Measurements from ENCODE around the gene CYP2S1.
"Not testable (repeated sequence)": the region's sequence is repeated elsewhere in the genome, so short reads cannot be mapped to it uniquely, and the experiment has no call there.

Gene CYP2S1, protein sequence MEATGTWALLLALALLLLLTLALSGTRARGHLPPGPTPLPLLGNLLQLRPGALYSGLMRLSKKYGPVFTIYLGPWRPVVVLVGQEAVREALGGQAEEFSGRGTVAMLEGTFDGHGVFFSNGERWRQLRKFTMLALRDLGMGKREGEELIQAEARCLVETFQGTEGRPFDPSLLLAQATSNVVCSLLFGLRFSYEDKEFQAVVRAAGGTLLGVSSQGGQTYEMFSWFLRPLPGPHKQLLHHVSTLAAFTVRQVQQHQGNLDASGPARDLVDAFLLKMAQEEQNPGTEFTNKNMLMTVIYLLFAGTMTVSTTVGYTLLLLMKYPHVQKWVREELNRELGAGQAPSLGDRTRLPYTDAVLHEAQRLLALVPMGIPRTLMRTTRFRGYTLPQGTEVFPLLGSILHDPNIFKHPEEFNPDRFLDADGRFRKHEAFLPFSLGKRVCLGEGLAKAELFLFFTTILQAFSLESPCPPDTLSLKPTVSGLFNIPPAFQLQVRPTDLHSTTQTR

DNA sequence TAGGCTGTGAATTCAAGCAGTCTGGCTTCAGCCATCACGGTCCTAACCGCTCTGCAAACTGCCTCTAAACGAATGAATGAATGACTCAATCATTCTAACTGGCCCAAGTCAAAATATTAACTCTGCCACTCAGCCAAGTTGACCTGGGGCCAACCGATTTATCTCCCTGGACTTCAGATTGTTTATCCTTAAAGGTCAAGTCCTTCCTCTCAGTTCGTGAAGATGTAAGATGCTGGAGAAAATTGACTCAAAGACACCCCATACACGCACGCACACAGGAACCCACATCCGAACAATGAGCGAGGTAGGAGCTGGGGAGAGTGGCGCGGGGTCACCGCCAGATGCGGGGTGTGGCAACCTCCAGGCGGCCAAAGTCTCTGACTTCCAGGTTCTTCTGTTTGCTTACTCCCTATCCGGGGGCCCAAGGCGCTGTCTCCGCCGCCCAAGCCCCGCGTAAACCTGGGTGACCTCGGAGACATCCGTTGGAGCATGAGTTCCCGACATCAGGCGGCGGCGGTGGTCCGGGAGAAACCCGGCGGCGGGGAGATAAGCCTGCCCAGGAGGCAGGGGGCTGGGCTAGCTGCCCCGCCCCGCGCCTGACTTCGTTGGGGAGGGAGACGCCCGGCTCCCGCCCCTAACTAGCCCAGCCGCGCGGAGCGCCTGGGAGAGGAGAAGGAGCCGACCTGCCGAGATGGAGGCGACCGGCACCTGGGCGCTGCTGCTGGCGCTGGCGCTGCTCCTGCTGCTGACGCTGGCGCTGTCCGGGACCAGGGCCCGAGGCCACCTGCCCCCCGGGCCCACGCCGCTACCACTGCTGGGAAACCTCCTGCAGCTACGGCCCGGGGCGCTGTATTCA lies at the start of gene CYP2S1:
TSS of gene CYP2S1 (plus strand) at position 646 of the 856 bp plus-strand sequence. CDS start at position 692, 46 bp downstream.
- no peak for DNase-seq (ENCODE audit: low read depth)

DNA sequence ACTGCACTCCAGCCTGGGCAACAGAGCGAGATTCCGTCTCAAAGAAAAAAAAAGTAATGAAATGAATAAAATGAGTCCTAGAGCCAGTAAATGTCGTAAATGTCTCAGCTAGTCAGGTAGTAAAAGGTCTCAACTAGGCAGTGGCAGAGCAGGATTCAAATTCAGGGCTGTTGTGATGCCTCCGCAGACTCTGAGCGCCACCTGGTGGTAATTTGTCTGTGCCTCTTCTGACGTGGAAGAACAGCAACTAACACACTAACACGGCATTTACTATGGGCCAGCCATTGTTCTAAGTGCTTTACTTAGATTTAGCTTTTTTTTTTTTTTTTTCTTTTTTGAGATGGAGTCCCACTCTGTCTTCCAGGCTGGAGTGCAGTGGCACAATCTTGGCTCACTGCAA lies 48.6 kb upstream of the CYP2S1 start:
- peak; percentile 77 for DNase-seq (ENCODE audit: low read depth)

DNA sequence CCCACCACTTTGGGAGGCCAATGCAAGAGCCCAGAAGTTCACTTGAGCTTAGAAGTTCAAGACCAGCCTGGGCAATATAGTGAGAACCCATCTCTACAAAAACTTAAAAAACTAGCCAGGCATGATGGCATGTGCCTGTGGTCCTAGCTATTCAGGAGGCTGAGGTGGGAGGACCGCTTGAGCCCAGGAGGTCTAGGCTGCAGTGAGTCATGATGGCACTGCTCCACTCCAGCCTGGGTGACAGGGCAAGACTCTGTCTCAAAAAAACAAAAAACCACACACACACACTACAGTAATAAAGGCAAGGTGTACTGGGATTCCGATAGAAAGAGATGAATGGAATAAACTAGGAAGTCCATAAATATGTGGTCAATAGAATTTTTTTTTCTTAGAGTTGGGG lies 43.2 kb upstream of the CYP2S1 start:
- no peak for DNase-seq (ENCODE audit: low read depth)

DNA sequence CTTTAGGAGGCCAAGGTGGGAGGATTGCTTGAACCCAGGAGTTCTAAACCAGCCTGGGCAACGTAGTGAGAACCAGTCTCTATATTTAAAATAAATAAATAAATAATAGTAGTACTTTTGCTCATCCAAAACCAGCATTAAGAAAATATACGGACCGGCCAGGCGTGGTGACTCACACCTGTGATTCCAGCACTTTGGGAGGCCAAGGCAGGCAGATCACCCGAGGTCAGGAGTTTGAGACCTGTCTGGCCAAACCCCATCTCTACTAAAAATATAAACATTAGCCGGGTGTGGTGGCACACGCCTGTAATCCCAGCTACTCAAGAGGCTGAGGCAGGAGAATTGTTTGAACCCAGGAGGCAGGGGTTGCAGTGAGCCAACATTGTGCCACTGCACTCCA lies 42.0 kb upstream of the CYP2S1 start:
- not testable (repeated sequence) for DNase-seq (ENCODE audit: low read depth)

DNA sequence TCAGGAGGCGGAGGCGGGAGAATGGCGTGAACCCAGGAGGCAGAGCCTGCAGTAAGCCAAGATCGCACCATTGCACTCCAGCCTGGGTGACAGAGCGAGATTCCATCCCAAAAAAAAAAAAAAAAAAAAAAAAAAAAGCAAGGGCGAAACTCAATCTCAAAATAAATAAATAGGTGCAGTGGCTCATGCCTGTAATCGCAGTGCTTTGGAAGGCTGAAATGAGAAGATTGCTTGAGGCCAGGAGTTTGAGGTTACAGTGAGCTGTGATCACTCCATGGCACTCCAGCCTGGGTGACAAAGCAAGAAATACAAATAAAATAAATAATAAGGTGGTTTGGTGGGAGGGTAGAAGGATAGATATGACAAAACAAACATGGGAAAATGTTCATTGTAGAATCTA lies 39.0 kb upstream of the CYP2S1 start:
- no peak for DNase-seq (ENCODE audit: low read depth)

DNA sequence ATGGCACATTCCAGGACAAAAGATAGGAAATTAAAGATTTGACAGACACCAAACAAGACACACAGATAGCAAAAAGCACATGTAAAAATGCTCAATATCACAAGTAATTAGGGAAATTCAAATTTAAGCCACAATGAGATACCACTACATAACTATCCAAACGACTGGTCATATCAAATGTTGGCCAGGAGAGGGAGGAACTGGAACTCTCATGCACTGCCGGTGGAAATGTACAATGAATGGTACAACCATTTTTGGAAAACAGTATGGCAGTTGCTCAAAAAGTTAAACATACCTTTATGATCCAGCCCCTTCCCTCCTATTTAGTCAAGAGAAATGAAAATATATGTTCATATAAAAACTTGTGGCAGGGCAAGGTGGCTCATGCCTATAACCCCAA lies 36.8 kb upstream of the CYP2S1 start:
- DNase-seq (ENCODE audit: low read depth), result no peak

DNA sequence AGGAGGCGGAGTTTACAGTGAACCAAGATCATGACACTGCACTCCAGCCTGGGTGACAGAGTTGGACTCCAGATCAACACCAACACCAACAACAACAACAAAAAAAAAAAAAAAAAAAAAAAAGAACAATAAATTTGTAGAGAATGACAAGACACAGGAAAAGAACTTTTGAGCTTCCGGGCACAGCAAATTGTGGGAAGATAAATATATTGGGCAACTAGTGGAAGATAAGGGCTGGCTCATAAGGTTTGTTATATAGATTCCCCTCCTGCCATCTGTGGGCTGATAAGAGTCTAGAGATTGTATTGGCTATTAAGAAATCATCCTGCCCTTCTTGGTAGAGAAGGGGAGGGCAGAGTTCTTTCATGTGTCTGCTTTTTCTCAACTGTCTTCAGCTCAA lies 33.1 kb upstream of the CYP2S1 start:
- DNase-seq (ENCODE audit: low read depth), result peak; percentile 95

DNA sequence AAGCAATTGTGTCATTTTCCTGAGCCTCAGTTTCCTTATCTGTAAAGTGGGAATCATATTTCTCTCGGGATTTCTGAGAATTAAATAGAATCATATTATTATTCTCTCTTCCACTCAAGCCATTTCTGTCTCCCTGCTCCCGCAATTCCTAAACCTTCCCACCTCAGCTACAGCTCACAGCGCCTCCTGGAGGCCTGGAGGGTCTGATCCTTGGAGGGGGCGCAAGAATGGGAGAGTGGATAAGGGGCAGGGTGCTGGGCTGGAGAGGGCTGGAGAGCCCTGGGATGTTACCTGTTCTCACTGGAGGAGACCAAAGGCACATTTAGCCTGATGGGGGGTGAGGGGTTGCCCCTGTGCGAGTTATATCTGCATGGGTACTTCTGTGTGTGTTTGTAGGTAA lies 31.1 kb upstream of the CYP2S1 start:
- no peak for DNase-seq (ENCODE audit: low read depth)

DNA sequence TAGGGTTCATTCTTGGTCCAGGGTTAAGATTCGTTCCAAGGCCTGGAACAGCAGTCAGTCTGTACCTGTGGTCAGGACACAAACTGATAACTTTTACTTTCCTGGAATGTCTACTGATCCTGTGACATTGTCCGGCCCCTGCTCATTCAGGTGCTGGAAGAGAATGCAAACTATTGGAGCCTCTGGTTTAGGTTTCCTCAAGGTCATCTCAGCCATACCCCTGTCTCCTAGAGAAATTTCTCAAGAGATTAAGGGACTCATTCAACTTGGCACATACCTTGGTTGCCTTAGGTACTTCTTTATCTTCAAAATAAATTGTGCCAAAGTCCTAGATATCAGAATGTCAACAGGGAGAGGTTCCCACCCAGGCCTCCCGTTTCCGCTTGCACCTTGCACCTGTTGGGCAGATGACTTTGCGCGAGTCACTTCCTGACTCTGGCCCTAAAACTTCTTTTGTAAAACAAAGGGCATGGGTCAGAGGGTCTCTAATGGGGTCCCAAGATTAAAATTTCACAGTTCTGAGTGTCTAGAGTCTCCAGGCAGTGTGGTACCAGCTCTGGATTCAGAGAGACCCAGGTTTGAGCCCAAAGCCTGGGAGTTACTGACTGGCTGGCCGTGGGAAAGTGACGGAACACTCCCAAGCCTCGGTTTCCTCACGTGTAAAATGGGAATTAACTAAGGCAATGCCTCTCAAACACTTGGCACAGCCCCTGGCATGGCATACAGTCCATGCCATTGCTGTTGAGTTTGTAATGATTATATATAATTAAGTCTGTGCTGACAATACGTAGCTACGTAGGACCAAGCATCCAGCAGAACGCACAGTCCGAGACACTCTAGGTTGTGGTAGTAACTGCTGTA lies 25.8 kb upstream of the CYP2S1 start:
- DNase-seq (ENCODE audit: low read depth), result no peak

DNA sequence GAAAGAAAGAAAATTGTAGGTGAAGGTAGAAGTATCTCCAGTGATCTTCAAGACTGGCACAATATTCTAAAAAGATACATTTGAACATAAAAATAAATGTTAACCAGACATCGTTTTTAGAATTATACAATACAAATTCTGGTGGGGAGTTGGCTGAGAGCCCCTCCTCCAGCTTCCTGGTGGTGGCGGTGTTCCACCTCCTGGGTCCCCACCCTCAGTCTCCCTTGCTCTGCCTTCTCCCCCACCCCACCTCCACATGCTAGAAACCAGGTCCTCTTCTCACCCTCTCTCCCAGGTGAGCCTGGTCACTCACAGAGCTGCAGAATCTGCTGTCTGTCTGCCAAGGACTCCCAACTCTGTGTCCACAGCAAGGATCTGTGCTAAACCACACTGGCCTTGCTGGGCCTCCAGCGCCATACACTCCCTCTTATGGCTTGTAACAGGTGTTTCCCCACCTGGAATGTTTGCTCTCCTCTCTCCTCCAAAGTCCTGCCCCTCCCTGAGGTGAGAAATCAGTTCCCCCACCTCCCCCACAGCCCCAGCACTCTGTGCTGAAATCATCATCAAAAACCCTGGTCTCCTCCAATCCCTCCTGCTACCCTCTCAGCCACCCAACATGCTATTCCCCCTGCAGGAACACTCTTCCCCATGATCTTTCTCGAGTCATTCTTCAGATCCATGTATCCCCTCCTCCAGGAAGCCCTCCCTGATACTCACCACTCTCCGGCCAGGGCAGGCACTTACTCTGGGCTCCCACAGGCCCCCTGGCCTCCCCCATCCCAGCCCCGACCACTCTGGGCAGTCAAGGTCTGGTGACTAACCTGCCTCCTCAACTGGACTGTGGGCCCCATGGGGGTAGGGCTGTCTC lies 20.5 kb upstream of the CYP2S1 start:
- DNase-seq (ENCODE audit: low read depth), result no peak

DNA sequence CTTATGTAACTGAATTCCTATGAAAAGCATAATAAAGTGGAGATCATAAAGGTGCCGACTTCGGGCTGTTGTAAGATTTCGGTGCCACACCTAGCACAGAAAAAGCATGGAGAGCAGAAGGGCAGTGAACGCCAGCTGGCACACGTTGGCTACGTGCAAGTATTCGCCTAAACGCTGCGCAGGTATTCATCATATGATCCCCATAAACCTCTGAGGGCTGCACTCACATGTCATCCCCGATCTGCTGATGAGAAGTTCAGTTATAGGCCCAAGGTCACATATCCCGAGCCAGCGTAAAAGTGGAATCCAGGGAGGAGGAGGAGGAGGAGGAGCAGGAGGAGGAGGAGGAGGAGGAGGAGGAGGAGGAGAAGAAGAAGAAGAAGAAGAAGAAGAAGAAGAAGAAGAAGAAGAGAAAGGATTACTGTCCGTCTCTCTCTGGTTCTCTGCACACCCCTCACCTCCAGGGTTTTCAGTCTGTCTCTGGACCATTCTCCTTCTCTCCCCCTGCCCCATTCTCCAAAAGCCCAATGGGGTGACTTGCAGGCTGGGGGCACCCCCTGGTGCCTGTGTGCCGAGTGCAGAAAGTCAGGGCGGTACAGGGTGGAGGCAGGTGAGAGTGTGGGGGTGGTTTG lies 18.6 kb upstream of the CYP2S1 start:
- no peak for DNase-seq (ENCODE audit: low read depth)

DNA sequence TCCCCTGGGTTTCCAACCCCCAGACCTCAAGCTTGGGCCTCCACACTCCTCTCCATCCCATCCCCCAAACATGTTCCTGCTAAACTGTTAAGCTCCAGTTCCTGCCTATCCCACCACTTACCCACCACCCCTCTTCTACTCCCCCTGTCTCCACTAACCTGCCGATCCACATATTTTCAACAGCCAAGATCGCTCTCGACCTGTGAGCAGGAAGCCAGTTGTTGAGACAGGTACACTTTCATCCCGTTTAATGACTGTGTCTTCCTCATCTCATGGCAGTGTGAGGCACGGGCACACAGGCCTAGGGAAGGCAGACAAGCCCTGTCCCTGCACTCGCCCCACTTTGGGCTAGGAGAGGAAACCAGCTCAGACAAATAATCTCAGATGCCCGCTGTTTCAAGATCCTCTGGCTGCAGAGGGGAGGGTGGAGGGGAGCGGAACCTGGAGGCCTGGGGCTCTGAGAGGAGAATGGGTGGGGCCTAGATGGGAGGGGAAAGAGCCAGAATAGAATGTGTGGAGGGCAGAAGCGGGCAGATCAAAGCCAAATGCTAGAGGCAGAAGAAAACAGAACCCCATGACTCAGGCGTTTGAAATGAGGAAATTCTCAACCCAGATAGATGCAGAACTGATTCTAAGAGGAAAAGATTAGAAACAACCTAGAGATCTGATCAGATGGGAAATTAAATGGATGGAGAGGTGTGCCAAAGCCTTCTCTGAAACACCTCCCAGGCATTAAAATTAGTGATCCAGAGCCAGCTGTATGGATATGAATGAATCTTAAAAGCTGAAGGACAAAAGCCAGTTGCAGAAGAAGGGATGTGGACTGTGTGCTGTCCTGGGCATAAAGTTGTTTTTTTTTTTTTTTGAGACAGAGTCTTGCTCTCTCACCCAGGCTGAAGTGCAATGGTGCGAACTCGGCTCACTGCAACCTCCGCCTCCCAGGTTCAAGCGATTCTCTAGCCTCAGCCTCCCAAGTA lies 16.9 kb upstream of the CYP2S1 start:
- DNase-seq (ENCODE audit: low read depth), result peak; percentile 92

DNA sequence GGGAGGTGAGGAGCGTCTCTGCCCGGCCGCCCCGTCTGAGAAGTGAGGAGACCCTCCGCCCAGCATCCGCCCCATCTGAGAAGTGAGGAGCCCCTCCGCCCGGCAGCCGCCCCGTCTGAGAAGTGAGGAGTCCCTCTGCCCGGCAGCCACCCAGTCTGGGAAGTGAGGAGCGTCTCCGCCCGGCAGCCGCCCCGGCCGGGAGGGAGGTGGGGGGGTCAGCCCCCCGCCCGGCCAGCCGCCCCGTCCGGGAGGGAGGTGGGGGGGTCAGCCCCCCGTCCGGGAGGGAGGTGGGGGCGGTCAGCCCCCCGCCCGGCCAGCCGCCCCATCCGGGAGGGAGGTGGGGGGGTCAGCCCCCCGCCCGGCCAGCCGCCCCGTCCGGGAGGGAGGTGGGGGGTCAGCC lies 12.8 kb upstream of the CYP2S1 start:
- DNase-seq (ENCODE audit: low read depth), result not testable (repeated sequence)

DNA sequence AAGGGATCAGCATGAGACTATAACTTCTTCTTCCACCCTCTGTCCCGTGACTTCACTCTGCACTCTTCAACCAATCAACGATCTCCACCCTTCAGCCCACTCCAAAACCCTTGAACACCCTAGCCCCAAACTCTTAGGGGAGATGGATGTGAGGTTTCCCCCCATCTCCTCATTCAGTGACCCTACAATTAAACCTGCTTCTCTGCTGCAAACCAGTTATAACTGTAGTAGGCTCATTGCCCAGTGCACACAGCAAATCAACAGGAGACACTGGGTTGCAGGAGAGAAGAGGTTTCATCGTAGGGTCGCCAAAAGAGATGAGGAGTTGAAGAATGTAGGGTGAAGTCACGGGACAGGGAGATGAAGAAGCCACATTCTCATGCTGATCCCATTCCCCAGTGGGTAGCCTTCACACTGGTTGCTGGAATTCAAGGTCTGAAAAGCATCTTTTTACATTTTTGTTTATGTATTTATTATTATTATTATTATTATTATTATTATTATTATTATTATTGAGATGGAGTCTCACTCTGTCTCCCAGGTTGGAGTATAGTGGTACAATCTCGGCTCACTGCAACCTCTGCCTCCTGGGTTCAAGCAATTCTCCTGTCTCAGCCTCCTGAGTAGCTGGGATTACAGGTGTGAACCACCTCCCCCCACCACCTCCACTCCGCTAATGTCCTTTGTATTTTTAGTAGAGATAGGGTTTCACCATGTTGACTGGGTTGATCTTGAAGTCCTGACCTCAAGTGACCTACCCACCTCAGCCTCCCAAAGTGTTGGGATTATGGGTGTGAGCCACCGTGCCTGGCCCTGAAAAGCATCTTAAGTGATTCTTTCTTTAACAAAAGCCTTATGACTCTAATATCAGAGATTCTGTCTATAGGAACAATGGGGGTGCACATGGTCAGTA lies 5.8 kb upstream of the CYP2S1 start:
- DNase-seq (ENCODE audit: low read depth), result no peak

DNA sequence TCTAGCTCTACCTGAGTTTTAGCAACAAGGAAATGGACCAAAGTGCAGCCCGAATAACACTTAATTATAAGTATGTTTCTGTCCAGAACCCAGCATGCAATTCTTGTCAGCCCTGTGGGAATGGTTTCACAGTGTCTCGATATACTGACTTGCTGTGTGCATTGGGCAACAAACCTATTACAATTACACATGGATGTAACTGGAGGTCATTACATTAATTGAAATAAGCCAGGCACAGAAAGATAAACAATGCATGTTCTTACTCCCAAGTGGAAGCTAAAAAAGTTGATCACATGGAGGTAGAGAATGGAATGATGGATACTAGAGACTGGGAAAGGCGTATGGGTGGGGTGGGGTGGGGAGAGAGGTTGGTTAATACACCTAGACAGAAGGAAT lies 5.1 kb upstream of the CYP2S1 start:
- peak; percentile 59 for DNase-seq (ENCODE audit: low read depth)

DNA sequence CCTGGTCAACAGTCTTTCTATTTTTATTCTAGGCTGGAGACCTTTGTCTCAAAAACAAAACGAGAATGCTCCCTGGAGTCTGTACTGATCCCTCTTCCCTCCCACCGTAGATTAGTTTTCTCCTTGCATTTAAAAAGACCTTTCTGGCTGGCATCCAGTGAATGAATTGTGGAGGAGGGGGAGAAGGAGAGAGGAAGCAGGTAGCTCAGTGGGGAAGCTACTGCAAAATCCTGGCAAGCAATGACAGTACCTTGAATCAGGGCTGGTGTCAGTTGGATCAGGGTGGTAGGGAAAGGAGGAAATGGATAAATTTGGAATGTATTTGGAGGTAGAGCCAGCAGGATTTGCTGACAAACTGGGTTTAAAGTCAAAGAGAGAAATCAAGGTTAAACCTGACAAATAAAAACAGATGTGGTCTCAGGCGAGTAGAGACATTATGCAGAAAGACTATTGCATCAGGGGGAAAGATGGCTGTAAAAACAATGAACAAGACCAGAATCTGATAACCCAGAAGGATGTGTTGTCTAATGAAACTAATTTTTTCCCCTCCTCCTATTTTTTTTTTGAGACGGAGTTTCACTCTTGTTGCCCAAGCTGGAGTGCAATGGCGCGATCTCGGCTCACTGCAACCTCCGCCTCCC lies 3.5 kb upstream of the CYP2S1 start:
- peak; percentile 69 for DNase-seq (ENCODE audit: low read depth)

DNA sequence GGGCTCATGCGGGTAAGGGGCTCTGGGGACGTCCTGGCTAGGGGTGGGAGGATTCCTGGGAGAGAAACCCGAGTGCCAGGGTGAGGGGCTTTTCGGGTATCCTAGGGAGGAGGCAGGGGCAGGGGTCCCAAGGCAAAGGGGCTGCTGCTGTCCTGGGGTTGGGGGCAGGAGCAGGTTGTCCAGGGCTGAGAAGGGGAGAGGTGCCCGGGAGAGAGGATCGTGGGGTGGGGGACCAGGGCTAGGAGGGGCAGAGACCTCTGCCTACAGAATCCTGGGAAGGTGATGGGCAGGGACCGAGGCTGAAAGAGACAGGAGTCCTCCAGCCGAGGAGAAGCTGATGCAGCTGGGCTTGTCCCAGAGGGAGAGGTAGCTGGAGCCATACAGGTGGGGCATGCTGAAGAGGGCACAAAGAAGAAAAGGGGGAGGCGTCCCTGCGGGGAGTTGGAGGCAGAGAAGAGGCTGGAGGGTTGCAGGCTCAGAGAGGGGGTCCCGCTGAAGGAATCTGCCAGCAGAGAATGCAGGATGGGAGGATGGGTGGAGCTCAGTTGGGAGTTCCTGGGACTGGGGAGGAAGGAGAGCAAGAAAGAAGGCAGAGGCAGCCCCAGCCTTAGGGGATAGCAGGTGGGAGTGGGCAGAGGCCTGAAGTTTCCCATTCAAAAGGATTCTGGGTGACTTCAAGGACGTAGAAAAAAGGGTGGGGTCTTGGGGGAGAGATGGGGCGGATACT lies 574 bp downstream of the CYP2S1 start:
- no peak for DNase-seq (ENCODE audit: low read depth)

All from amniotic epithelial cell (primary cell).